HepG2 (cell line): ENCODE data around the gene ASAP2. TPM values are rescaled to one million over a fixed set of nuclear protein-coding genes. Genes with fewer than 3 reads are reported as not detected.

ENCODE experiments used
- CBX1 ChIP-seq: IDR thresholded peaks from one replicate; pipeline ENCODE4 v1.6.1; 2016; ENCODE audit warnings: antibody characterized with exemption, low read depth
- CBX2 ChIP-seq, 2 experiments: fragments of 200-600 bp in 1 of 2; sonication (generic); formaldehyde crosslinking in 1 of 2; IDR thresholded peaks; 2 replicates each; pipeline versions ENCODE4 v1.7.0 to v1.8.1; 2018 to 2022; ENCODE audit warnings: low read depth in 2 of 2, low read length in 1 of 2, mild to moderate bottlenecking in 1 of 2, missing genetic modification reagents in 1 of 2
- ETV5 ChIP-seq: IDR thresholded peaks from 2 replicates; pipeline ENCODE4 v1.6.1; 2018; ENCODE audit warnings: missing biosample characterization, missing genetic modification reagents, inconsistent platforms, borderline replicate concordance
- KAT8 ChIP-seq: IDR thresholded peaks from 2 replicates; pipeline ENCODE4 v1.6.1; 2016; ENCODE audit warnings: missing genetic modification reagents, missing compliant biosample characterization
- KLF11 ChIP-seq: IDR thresholded peaks from 2 replicates; pipeline ENCODE4 v1.6.1; 2016; ENCODE audit warnings: missing compliant biosample characterization
- MEF2D ChIP-seq: sonication (generic); formaldehyde crosslinking; IDR thresholded peaks from 2 replicates; pipeline ENCODE4 v1.5.1; 2020; ENCODE audit warnings: mild to moderate bottlenecking, missing genetic modification reagents
- PRMT3 ChIP-seq: sonication (generic); formaldehyde crosslinking; IDR thresholded peaks from 2 replicates; pipeline ENCODE4 v1.8.1; 2022; ENCODE audit warnings: low read depth, mild to moderate bottlenecking, moderate library complexity, missing genetic modification reagents, borderline replicate concordance
- RARA ChIP-seq: IDR thresholded peaks from 2 replicates; pipeline ENCODE4 v1.6.1; 2016; ENCODE audit warnings: missing genetic modification reagents, missing compliant biosample characterization
- TBX2 ChIP-seq: sonication (generic); formaldehyde crosslinking; IDR thresholded peaks from 2 replicates; pipeline ENCODE4 v1.5.0; 2020; ENCODE audit warnings: missing genetic modification reagents, mild to moderate bottlenecking, borderline replicate concordance
- ZBTB3 ChIP-seq: sonication (generic); formaldehyde crosslinking; IDR thresholded peaks from 2 replicates; pipeline ENCODE4 v1.4.0; 2020; ENCODE audit warnings: low read depth, mild to moderate bottlenecking, moderate library complexity, missing genetic modification reagents, borderline replicate concordance
- ZNF326 ChIP-seq: sonication (generic); formaldehyde crosslinking; IDR thresholded peaks from 2 replicates; pipeline ENCODE4 v1.4.0; 2020; ENCODE audit warnings: missing genetic modification reagents, borderline replicate concordance
- ZNF33B ChIP-seq: sonication (generic); formaldehyde crosslinking; IDR thresholded peaks from 2 replicates; pipeline ENCODE4 v1.5.1; 2020; ENCODE audit warnings: mild to moderate bottlenecking, missing genetic modification reagents
- ZNF567 ChIP-seq: sonication (generic); formaldehyde crosslinking; IDR thresholded peaks from 2 replicates; pipeline ENCODE4 v1.8.1; 2023; ENCODE audit warnings: mild to moderate bottlenecking, missing genetic modification reagents, borderline replicate concordance
- polyA plus RNA-seq, 8 experiments: library from polyadenylated mRNA; depleted of rRNA in 3 of 8; stranded (reverse) in 7 of 8; unstranded in 1 of 8; fragments of >200 nt; fragmentation: Illumina TruSeq in 4 of 8; extraction: Trizol in 4 of 8; gene quantifications; 2 replicates each; pipeline versions ENCODE4 v1.2.1 to v1.2.3, GENCODE V29; 2011 to 2016; ENCODE audit warnings: low read depth in 4 of 8, missing spikeins in 1 of 8, mixed read lengths in 1 of 8; ENCODE audit not compliant: insufficient read depth in 1 of 8
- total RNA-seq, 5 experiments: library from RNA; depleted of rRNA; stranded (reverse); fragments of >200 nt; fragmentation: Illumina TruSeq; extraction: Trizol; gene quantifications; 2 replicates each; pipeline ENCODE4 v1.2.3, GENCODE V29; 2016; ENCODE audit warnings: low read depth in 1 of 5
- TF ChIP-seq, protein P1 (sequence below): sonication (generic); formaldehyde crosslinking; IDR thresholded peaks from 2 replicates; pipeline ENCODE4 v1.4.0; 2020; ENCODE audit warnings: mild to moderate bottlenecking, missing genetic modification reagents
- TF ChIP-seq, protein P2 (sequence below): IDR thresholded peaks from 2 replicates; pipeline ENCODE4 v1.4.0; 2020; ENCODE audit warnings: mild to moderate bottlenecking, missing genetic modification reagents

ASAP2 gene
- total and polyA plus RNA-seq, 2 of the 13 experiments (the other 11 are each of a cell fraction or from before 2014, with no cell fraction given), result 7.3 to 22.3 TPM

DNA sequence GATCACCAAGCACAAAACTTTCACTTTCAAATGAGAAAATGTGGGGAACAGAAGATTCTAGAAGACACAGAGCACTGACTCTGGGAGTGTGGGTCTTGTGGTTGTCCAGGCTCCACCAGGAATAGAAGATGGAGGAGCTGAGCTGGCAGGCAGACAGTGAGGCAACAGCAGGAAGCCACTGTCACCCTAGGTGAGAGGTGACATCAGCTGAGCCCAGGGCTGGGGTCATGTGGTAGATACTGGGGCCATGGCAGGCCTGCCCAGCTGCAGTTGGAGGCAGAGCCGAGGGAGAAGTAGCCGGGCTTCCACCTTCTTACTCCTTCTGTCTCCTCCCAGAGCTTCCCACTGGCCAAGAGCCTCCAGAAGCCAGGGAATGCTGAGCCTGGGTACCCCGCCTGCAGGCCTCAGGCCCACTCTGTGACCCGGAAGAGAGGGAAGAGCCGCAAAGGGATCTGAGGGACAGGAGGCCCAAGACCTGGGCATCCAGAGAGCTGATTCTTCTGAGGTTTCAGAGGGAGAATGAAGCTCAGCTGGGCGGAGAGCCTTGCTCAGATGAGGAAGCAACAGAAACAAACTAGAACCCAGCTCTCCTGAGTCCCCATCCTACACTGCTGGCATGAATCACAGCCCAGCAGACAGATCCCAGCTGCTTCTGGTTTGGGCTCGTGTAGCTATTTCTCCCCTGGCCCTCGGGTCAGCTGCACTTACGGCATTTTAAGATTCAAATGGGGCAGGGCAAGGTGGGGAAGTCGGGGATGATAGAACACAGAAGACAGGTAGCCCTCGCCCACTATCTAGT lies 39.8 kb upstream of the ASAP2 start (continued):
- TF ChIP-seq CBX2 (IDR thresholded peaks at IDR 0.05; ENCODE audit: low read depth, low read length) (no peak), CBX2 (CRISPR knock-in tag; IDR thresholded peaks at IDR 0.05; ENCODE audit: low read depth) (no peak), TBX2 (CRISPR knock-in tag) (peak; percentile 32; the same call in 1 of the 2 replicates), KLF11 (CRISPR knock-in tag) (no peak; the same call in 1 of the 2 replicates), MEF2D (CRISPR knock-in tag) (no peak), RARA (CRISPR knock-in tag) (peak; percentile 71), KAT8 (CRISPR knock-in tag) (peak; percentile 51), CBX1 (no peak), ZBTB3 (CRISPR knock-in tag) (0 out of 2 replicates have a peak, but pooled peaks have one; percentile 4), ZNF326 (no peak), PRMT3 (no peak), ETV5 (CRISPR knock-in tag) (peak; percentile 57; the same call in 1 of the 2 replicates), ZNF33B (no peak), ZNF567 (CRISPR knock-in tag) (0 out of 2 replicates have a peak, but pooled peaks have one; percentile 52)
- TF ChIP-seq, protein P1, sequence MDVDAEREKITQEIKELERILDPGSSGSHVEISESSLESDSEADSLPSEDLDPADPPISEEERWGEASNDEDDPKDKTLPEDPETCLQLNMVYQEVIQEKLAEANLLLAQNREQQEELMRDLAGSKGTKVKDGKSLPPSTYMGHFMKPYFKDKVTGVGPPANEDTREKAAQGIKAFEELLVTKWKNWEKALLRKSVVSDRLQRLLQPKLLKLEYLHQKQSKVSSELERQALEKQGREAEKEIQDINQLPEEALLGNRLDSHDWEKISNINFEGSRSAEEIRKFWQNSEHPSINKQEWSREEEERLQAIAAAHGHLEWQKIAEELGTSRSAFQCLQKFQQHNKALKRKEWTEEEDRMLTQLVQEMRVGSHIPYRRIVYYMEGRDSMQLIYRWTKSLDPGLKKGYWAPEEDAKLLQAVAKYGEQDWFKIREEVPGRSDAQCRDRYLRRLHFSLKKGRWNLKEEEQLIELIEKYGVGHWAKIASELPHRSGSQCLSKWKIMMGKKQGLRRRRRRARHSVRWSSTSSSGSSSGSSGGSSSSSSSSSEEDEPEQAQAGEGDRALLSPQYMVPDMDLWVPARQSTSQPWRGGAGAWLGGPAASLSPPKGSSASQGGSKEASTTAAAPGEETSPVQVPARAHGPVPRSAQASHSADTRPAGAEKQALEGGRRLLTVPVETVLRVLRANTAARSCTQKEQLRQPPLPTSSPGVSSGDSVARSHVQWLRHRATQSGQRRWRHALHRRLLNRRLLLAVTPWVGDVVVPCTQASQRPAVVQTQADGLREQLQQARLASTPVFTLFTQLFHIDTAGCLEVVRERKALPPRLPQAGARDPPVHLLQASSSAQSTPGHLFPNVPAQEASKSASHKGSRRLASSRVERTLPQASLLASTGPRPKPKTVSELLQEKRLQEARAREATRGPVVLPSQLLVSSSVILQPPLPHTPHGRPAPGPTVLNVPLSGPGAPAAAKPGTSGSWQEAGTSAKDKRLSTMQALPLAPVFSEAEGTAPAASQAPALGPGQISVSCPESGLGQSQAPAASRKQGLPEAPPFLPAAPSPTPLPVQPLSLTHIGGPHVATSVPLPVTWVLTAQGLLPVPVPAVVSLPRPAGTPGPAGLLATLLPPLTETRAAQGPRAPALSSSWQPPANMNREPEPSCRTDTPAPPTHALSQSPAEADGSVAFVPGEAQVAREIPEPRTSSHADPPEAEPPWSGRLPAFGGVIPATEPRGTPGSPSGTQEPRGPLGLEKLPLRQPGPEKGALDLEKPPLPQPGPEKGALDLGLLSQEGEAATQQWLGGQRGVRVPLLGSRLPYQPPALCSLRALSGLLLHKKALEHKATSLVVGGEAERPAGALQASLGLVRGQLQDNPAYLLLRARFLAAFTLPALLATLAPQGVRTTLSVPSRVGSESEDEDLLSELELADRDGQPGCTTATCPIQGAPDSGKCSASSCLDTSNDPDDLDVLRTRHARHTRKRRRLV (CRISPR knock-in tag), result 0 out of 2 replicates have a peak, but pooled peaks have one; percentile 22
- TF ChIP-seq, protein P2, sequence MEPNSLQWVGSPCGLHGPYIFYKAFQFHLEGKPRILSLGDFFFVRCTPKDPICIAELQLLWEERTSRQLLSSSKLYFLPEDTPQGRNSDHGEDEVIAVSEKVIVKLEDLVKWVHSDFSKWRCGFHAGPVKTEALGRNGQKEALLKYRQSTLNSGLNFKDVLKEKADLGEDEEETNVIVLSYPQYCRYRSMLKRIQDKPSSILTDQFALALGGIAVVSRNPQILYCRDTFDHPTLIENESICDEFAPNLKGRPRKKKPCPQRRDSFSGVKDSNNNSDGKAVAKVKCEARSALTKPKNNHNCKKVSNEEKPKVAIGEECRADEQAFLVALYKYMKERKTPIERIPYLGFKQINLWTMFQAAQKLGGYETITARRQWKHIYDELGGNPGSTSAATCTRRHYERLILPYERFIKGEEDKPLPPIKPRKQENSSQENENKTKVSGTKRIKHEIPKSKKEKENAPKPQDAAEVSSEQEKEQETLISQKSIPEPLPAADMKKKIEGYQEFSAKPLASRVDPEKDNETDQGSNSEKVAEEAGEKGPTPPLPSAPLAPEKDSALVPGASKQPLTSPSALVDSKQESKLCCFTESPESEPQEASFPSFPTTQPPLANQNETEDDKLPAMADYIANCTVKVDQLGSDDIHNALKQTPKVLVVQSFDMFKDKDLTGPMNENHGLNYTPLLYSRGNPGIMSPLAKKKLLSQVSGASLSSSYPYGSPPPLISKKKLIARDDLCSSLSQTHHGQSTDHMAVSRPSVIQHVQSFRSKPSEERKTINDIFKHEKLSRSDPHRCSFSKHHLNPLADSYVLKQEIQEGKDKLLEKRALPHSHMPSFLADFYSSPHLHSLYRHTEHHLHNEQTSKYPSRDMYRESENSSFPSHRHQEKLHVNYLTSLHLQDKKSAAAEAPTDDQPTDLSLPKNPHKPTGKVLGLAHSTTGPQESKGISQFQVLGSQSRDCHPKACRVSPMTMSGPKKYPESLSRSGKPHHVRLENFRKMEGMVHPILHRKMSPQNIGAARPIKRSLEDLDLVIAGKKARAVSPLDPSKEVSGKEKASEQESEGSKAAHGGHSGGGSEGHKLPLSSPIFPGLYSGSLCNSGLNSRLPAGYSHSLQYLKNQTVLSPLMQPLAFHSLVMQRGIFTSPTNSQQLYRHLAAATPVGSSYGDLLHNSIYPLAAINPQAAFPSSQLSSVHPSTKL (CRISPR knock-in tag), result peak; percentile 64
